GM23338 (cell line): ENCODE measurements around the gene MGLL.

Experiments used
- CTCF ChIP-seq, 2 experiments: fragments of 200-600 bp in 1 of 2; sonication (generic) in 1 of 2; conservative IDR thresholded peaks; 2 replicates each; pipeline versions ENCODE4 v1.5.1 to v1.6.1; 2016 to 2017; ENCODE audit warnings: antibody characterized with exemption in 2 of 2, low read depth in 2 of 2, mild to moderate bottlenecking in 2 of 2, moderate library complexity in 1 of 2
- ETS1 ChIP-seq: IDR thresholded peaks from 2 replicates; pipeline ENCODE4 v1.6.1; 2016; ENCODE audit warnings: antibody characterized with exemption
- EZH2 ChIP-seq: fragments of 200-600 bp; sonication (generic); IDR thresholded peaks from one replicate; pipeline ENCODE4 v1.8.0; 2017; ENCODE audit warnings: antibody characterized with exemption, mild to moderate bottlenecking, low read depth; ENCODE audit not compliant: unreplicated experiment
- POLR2AphosphoS5 ChIP-seq: IDR thresholded peaks from 2 replicates; pipeline ENCODE4 v1.6.1; 2016; ENCODE audit warnings: antibody characterized with exemption, low read depth
- REST ChIP-seq: IDR thresholded peaks from one replicate; pipeline ENCODE4 v1.6.1; 2018; ENCODE audit warnings: antibody characterized with exemption; ENCODE audit not compliant: unreplicated experiment

GRCh38 chr3:127796045-127796830, 26.1 kb downstream of the MGLL start:
- TF ChIP-seq EZH2: no peak
- TF ChIP-seq CTCF (conservative IDR thresholded peaks at IDR 0.05; ENCODE audit: low read depth in 2 of 2): no peak
- TF ChIP-seq POLR2AphosphoS5: no peak
- TF ChIP-seq ETS1: no peak
- TF ChIP-seq REST: no peak
